Endodermal cell (in vitro differentiated cells): ENCODE measurements around the gene TAS2R31. TPM values are rescaled to one million over a fixed set of nuclear protein-coding genes. Genes with fewer than 3 reads are reported as not detected.
"Not testable (repeated sequence)": the region's sequence is repeated elsewhere in the genome, so short reads cannot be mapped to it uniquely, and the experiment has no call there.

Experiments used
- DNase-seq: peaks from one replicate; pipeline ENCODE4 v3.0.0-alpha.2; 2017
- H3K27ac ChIP-seq: 2 replicates; pipeline ENCODE4 v1.5.1; 2013; ENCODE audit warnings: mild to moderate bottlenecking, low read depth, low read length, moderate library complexity
- H3K27me3 ChIP-seq: 2 replicates; pipeline ENCODE4 v1.6.1; 2013; ENCODE audit warnings: mild to moderate bottlenecking, low read length, moderate library complexity; ENCODE audit not compliant: insufficient read depth, control insufficient read depth, poor library complexity, severe bottlenecking
- H3K36me3 ChIP-seq: 2 replicates; pipeline ENCODE4 v1.7.0; 2013; ENCODE audit warnings: mild to moderate bottlenecking, low read length, moderate library complexity; ENCODE audit not compliant: control insufficient read depth, insufficient read depth
- H3K4me1 ChIP-seq: one replicate; pipeline ENCODE4 v1.7.0; 2013; ENCODE audit warnings: low read length; ENCODE audit not compliant: control insufficient read depth, insufficient read depth
- H3K4me3 ChIP-seq: 2 replicates; pipeline ENCODE4 v1.5.1; 2013; ENCODE audit warnings: mild to moderate bottlenecking, low read length, moderate library complexity
- H3K9ac ChIP-seq: 2 replicates; pipeline ENCODE4 v1.6.1; 2013; ENCODE audit warnings: mild to moderate bottlenecking, low read length, moderate library complexity; ENCODE audit not compliant: poor library complexity, severe bottlenecking; ENCODE audit errors: extremely low read depth
- H3K9me3 ChIP-seq: 2 replicates; pipeline ENCODE4 v1.6.1; 2013; ENCODE audit warnings: mild to moderate bottlenecking, low read length, moderate library complexity; ENCODE audit not compliant: control insufficient read depth
- H3K27ac Mint-ChIP-seq: 2 replicates; pipeline ENCODE4 v1.8.0; 2020; ENCODE audit warnings: mixed read lengths
- H3K27me3 Mint-ChIP-seq: 2 replicates; pipeline ENCODE4 v1.8.0; 2021; ENCODE audit warnings: mild to moderate bottlenecking, mixed read lengths; ENCODE audit not compliant: insufficient read depth
- H3K36me3 Mint-ChIP-seq: 2 replicates; pipeline ENCODE4 v1.8.0; 2020; ENCODE audit warnings: low read depth, mixed read lengths
- H3K4me1 Mint-ChIP-seq: 2 replicates; pipeline ENCODE4 v1.8.0; 2020; ENCODE audit warnings: mixed read lengths
- H3K4me3 Mint-ChIP-seq: 2 replicates; pipeline ENCODE4 v1.8.0; 2020; ENCODE audit warnings: mild to moderate bottlenecking, moderate library complexity, mixed read lengths
- H3K9me3 Mint-ChIP-seq: 2 replicates; pipeline ENCODE4 v1.8.0; 2020; ENCODE audit warnings: mild to moderate bottlenecking, mixed read lengths
- WGBS, 2 experiments: methylation state at CpG; one replicate each; pipeline versions ENCODE4 v1.1.5 to v1.1.7; 2013; ENCODE audit warnings: missing lambda C conversion rate in 2 of 2, mixed read lengths in 1 of 2; ENCODE audit not compliant: insufficient coverage in 1 of 2, insufficient read length in 1 of 2; 5-methylcytosine and 5-hydroxymethylcytosine counted together
- total RNA-seq, 2 donors: library from RNA; stranded (reverse); fragmentation: NEBNext Ultra II Directional in 1 of 2; extraction: Animal tissue kit (Norgen Biotek cat#: 25700) in 1 of 2; gene quantifications; 2 replicates in 1 of 2; 3 replicates in 1 of 2; pipeline ENCODE4 v1.2.1, GENCODE V29; 2021
- TF ChIP-seq, protein P1 (sequence below): fragments of 200-600 bp; sonication (generic); conservative IDR thresholded peaks from 2 replicates; pipeline ENCODE4 v1.5.0; 2021; ENCODE audit warnings: antibody characterized with exemption, mild to moderate bottlenecking

TAS2R31 gene
- total RNA-seq, 2 donors from 2014 or later, result 2.4 to 12.4 TPM

GRCh38 chr12:11039171-11039570 is 8.0 kb upstream of the TAS2R31 start:
- H3K27me3 Mint-ChIP-seq, result no peaks in the 10 kb centered on the region
- H3K4me1 Mint-ChIP-seq, result peaks cover 12% of the 10 kb centered on the region
- Histone ChIP-seq H3K36me3 (peaks cover 6% of the 10 kb centered on the region), H3K4me1 (no peaks in the 10 kb centered on the region), H3K9ac (no peak overlapping the region), H3K27me3 (no peaks in the 10 kb centered on the region), H3K27ac (no peak overlapping the region), H3K9me3 (peaks cover 6% of the 10 kb centered on the region), H3K4me3 (no peak overlapping the region)
- no peak overlapping the region for H3K4me3 Mint-ChIP-seq
- H3K36me3 Mint-ChIP-seq, result peaks cover 60% of the 10 kb centered on the region
- H3K27ac Mint-ChIP-seq, result no peak overlapping the region
- H3K9me3 Mint-ChIP-seq, result peaks cover 6% of the 10 kb centered on the region
- TF ChIP-seq, protein P1, sequence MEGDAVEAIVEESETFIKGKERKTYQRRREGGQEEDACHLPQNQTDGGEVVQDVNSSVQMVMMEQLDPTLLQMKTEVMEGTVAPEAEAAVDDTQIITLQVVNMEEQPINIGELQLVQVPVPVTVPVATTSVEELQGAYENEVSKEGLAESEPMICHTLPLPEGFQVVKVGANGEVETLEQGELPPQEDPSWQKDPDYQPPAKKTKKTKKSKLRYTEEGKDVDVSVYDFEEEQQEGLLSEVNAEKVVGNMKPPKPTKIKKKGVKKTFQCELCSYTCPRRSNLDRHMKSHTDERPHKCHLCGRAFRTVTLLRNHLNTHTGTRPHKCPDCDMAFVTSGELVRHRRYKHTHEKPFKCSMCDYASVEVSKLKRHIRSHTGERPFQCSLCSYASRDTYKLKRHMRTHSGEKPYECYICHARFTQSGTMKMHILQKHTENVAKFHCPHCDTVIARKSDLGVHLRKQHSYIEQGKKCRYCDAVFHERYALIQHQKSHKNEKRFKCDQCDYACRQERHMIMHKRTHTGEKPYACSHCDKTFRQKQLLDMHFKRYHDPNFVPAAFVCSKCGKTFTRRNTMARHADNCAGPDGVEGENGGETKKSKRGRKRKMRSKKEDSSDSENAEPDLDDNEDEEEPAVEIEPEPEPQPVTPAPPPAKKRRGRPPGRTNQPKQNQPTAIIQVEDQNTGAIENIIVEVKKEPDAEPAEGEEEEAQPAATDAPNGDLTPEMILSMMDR, result no peak
- no peak for DNase-seq
- 97 to 100% methylated on average over 2 to 3 of the region's 3 CpGs for WGBS, 2 experiments

DNA sequence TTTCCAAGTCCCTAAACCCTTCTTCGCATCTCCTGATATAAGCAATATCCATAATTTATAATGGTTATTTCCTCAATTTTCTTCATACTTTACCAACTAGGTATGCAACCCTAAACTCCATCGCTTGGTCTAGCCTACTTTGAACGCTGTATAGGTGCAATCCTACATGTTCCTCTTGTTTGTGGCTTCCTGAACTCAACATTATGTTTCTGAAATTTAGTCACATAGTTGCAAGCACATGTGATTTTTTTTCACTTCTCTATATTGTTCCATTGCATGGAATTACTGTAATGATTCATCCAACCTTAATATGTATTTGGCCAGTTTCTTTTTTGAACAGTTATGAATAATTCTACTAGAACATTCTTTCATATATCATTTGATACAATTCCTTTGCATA is 2.8 kb upstream of the TAS2R31 start:
- H3K4me3 Mint-ChIP-seq, result not testable (repeated sequence)

GRCh38 chr12:11026118-11026517 is 5.1 kb downstream of the TAS2R31 start:
- Mint-ChIP-seq H3K9me3 (peaks cover 16% of the 10 kb centered on the region), H3K27me3 (no peaks in the 10 kb centered on the region), H3K4me1 (no peaks in the 10 kb centered on the region), H3K27ac (no peak overlapping the region), H3K36me3 (peaks cover 41% of the 10 kb centered on the region), H3K4me3 (no peak overlapping the region)
- Histone ChIP-seq H3K27me3 (no peaks in the 10 kb centered on the region), H3K4me1 (no peaks in the 10 kb centered on the region), H3K4me3 (no peak overlapping the region), H3K9me3 (peaks cover 8% of the 10 kb centered on the region), H3K9ac (no peak overlapping the region), H3K36me3 (peaks cover 25% of the 10 kb centered on the region), H3K27ac (no peak overlapping the region)
- TF ChIP-seq, protein P1, result peak; percentile 84
- DNase-seq, result peak; percentile 91
- 89 to 95% methylated on average over 3 to 6 of the region's 6 CpGs for whole genome bisulfite sequencing, 2 experiments

More for the DNA sequence above, 2.8 kb upstream of the TAS2R31 start:
- not testable (repeated sequence) for H3K9ac ChIP-seq, H3K9me3 Mint-ChIP-seq, H3K4me1 ChIP-seq, H3K27me3 ChIP-seq, H3K27me3 Mint-ChIP-seq, H3K27ac Mint-ChIP-seq, H3K36me3 ChIP-seq, H3K4me3 ChIP-seq, H3K9me3 ChIP-seq, H3K4me1 Mint-ChIP-seq, H3K27ac ChIP-seq, DNase-seq
- H3K36me3 Mint-ChIP-seq, result peaks cover 51% of the 10 kb centered on the region
- no CpG with 5 or more reads among the region's 3 CpGs for WGBS, 2 experiments

- DNase-seq, result no peak
- peaks cover 38% of the 10 kb centered on the region for H3K36me3 Mint-ChIP-seq
- Histone ChIP-seq H3K27me3 (no peaks in the 10 kb centered on the region), H3K4me1 (no peaks in the 10 kb centered on the region), H3K9me3 (peaks cover 8% of the 10 kb centered on the region), H3K27ac (no peak overlapping the region), H3K36me3 (peaks cover 20% of the 10 kb centered on the region), H3K9ac (no peak overlapping the region), H3K4me3 (no peak overlapping the region)
- H3K4me1 Mint-ChIP-seq, result no peaks in the 10 kb centered on the region
- WGBS, 2 experiments, result 94 to 100% methylated on average over 1 to 2 of the region's 2 CpGs
- H3K9me3 Mint-ChIP-seq, result peaks cover 16% of the 10 kb centered on the region
- no peak overlapping the region for H3K27ac Mint-ChIP-seq
- TF ChIP-seq, protein P1, result peak; percentile 58
- no peak overlapping the region for H3K4me3 Mint-ChIP-seq
- no peaks in the 10 kb centered on the region for H3K27me3 Mint-ChIP-seq
Measured at GRCh38 chr12:11023387-11023786, 7.8 kb downstream of the TAS2R31 start.
